Stimulated activated CD8-positive, alpha-beta memory T cell treated with anti-CD3 and anti-CD28 coated beads, Interleukin-4, amount 100 ng/mL, for 4 hours (primary cell): Measurements from ENCODE around the gene SPECC1L.
"Not testable (repeated sequence)": the region's sequence is repeated elsewhere in the genome, so short reads cannot be mapped to it uniquely, and the experiment has no call there.

Source experiments
- DNase-seq, 2 donors: peaks; one replicate each; pipeline ENCODE4 v3.0.0-alpha.2; 2020; ENCODE audit warnings: low read depth in 2 of 2, low spot score in 1 of 2

SPECC1L gene

GRCh38 chr22:24245584-24246561, 24.8 kb upstream of the SPECC1L start:
- not testable (repeated sequence) for DNase-seq

GRCh38 chr22:24247011-24247507, 23.6 kb upstream of the SPECC1L start:
- no peak for DNase-seq

GRCh38 chr22:24247564-24248344, 22.9 kb upstream of the SPECC1L start:
- peak in 1 of 2 donors; percentile 9 for DNase-seq

GRCh38 chr22:24248611-24249010, 22.0 kb upstream of the SPECC1L start:
- DNase-seq = not testable (repeated sequence)

GRCh38 chr22:24249413-24249812, 21.2 kb upstream of the SPECC1L start:
- DNase-seq = not testable (repeated sequence)

GRCh38 chr22:24251286-24251685, 19.3 kb upstream of the SPECC1L start:
- DNase-seq = not testable (repeated sequence)

GRCh38 chr22:24253126-24253525, 17.5 kb upstream of the SPECC1L start:
- not testable (repeated sequence) for DNase-seq

GRCh38 chr22:24256136-24256535, 14.5 kb upstream of the SPECC1L start:
- DNase-seq = not testable (repeated sequence)

- DNase-seq = not testable (repeated sequence)
Observed at GRCh38 chr22:24256736-24257135, 13.9 kb upstream of the SPECC1L start.

- peak; percentile 26 to 42 for DNase-seq
Observed at GRCh38 chr22:24259459-24259858, 11.2 kb upstream of the SPECC1L start.

GRCh38 chr22:24262185-24262749, 8.4 kb upstream of the SPECC1L start:
- not testable (repeated sequence) for DNase-seq

- DNase-seq = not testable (repeated sequence)
Observed at GRCh38 chr22:24263479-24263878, 7.2 kb upstream of the SPECC1L start.

GRCh38 chr22:24264329-24264896, 6.2 kb upstream of the SPECC1L start:
- DNase-seq = not testable (repeated sequence)

- no peak for DNase-seq
Observed at GRCh38 chr22:24265734-24266133, 4.9 kb upstream of the SPECC1L start.

- not testable (repeated sequence) for DNase-seq
Observed at GRCh38 chr22:24266495-24266894, 4.1 kb upstream of the SPECC1L start.

- DNase-seq = no peak
Observed at GRCh38 chr22:24271386-24271854, 789 bp downstream of the SPECC1L start.

- not testable (repeated sequence) for DNase-seq
Observed at GRCh38 chr22:24273031-24273430, 2.4 kb downstream of the SPECC1L start.

GRCh38 chr22:24273906-24274305, 3.3 kb downstream of the SPECC1L start:
- not testable (repeated sequence) for DNase-seq

GRCh38 chr22:24274696-24275405, 4.2 kb downstream of the SPECC1L start:
- not testable (repeated sequence) for DNase-seq

GRCh38 chr22:24280363-24280762, 9.7 kb downstream of the SPECC1L start:
- DNase-seq = not testable (repeated sequence)
